Femur (tissue), 1 donor: ENCODE measurements around the gene MRPL24.

Source experiments
- DNase-seq: peaks from one replicate; pipeline ENCODE4 v3.0.0-alpha.2; 2017

MRPL24 gene

GRCh38 chr1:156689953-156690674 lies 50.8 kb downstream of the MRPL24 start:
- peak; percentile 61 for DNase-seq

DNA sequence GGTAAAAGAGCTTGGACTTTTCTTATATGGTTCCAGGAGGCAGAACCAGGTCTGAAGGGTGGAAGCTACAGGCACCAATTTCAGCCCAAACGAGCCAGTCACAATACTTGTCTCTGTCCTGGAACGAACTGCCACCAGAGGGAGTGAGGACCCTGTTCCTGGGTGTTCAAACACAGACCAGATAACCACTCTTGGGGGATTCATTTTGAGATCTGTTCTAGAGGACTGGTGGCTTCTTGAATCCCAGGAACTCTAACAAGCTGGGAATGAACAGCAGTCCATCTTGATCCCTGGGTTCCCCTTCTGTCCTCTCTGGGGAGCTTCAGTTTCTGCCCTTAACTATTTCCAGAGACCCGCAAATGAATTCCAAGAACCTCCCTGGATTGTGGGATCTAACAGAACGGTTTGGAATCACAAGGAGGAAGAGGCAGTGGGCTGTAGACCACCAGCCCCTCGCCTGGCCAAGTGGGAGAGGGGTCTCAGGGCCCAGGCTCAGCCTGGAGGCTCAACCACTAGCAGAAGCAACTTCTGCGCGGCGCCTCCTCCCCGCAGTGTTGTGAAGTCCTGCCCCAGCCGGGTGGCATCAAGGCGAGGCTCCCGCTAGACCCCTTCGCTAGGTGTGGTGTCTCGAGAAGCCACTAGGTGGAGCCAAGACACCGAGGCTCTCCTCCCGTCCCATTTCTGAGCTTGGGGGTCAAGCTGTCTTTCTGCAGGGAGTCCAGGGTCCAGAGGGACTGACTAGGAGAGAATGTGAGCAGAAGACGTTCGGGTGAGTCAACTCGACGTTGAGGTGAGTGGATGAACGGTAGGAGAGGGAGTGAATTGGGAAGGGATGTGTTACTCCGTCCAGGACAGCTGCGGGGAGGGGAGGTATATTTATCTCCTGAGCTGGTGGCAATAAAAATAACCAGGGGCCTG lies 51.6 kb downstream of the MRPL24 start:
- peak; percentile 90 for DNase-seq
